Measurements from ENCODE around the gene RGCC.
"Not testable (repeated sequence)": the region's sequence is repeated elsewhere in the genome, so short reads cannot be mapped to it uniquely, and the experiment has no call there.

Gene RGCC

DNA sequence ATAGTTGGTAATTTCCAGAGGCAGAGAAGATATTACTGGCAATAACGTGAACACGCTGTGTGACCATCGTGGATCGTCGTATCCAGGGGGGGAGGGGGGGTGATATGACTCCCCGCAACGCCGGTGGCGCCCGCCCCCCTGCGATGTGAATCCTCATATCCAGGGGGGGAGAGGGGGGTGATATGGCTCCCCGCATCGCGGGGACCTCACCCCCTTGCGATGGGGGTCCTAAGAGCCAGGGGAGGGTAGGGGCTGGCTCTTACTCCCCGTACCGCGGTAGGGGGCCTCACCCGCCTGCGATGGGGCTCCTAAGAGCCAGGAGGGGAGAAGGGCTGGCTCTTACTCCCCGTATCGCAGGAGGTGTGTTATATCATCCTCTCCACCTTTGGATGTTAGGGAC, 31.3 kb upstream of the RGCC start:
- TF ChIP-seq, protein P1, sequence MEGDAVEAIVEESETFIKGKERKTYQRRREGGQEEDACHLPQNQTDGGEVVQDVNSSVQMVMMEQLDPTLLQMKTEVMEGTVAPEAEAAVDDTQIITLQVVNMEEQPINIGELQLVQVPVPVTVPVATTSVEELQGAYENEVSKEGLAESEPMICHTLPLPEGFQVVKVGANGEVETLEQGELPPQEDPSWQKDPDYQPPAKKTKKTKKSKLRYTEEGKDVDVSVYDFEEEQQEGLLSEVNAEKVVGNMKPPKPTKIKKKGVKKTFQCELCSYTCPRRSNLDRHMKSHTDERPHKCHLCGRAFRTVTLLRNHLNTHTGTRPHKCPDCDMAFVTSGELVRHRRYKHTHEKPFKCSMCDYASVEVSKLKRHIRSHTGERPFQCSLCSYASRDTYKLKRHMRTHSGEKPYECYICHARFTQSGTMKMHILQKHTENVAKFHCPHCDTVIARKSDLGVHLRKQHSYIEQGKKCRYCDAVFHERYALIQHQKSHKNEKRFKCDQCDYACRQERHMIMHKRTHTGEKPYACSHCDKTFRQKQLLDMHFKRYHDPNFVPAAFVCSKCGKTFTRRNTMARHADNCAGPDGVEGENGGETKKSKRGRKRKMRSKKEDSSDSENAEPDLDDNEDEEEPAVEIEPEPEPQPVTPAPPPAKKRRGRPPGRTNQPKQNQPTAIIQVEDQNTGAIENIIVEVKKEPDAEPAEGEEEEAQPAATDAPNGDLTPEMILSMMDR (IDR thresholded peaks at IDR 0.05; ENCODE audit: low read depth, low read length), result no peak
- no peak for DNase-seq (ENCODE audit: low read depth in 2 of 2)
- H3K4me3 ChIP-seq (replicated peaks in 1 of 2; ENCODE audit: low read depth in 2 of 2, low read length in 2 of 2), result no peak overlapping the region

DNA sequence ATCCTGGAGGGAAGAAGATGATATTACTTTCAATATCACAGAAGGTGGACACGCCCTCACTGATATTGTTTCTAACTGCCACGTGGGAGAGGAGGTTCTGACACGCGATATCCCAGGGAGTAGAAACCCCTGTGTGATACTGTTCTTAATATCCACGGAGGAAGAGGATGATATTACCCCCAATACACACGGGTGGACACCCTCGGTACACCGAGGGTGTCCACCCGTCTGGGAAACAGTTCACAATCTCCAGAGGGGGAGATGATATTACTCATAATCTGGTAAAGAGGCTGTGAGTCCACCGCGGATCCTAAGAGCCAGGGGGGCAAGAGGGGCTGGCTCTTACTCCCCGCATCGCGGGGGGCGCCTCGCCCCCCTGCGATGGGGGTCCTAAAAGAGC, 29.7 kb upstream of the RGCC start:
- TF ChIP-seq, protein P1 (IDR thresholded peaks at IDR 0.05; ENCODE audit: low read depth, low read length), result no peak
- no peak overlapping the region for H3K4me3 ChIP-seq (replicated peaks in 1 of 2; ENCODE audit: low read depth in 2 of 2, low read length in 2 of 2)
- DNase-seq (ENCODE audit: low read depth in 2 of 2), result no peak

DNA sequence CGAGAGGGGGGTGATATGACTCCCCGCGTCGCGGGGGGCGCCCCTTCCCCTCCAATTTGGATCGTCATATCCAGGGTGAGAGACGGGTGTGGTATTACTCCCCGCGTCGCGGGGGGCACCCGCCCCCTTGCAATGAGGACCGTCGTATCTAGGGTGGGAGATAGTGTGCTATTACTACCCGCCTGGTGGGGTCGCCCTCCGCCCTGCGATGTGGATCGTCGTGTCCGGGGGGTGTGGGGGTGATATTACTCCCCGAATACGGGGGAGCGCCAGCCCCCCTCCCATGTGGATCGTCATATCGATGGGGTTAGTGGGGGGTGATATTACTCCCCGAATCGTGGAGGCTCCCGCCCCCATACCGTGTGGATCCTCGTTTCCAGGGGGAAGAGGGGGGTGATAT, 29.2 kb upstream of the RGCC start:
- H3K4me3 ChIP-seq (replicated peaks in 1 of 2; ENCODE audit: low read depth in 2 of 2, low read length in 2 of 2), result peak overlapping the region in 1 of 2 donors; percentile 34
- TF ChIP-seq, protein P1 (IDR thresholded peaks at IDR 0.05; ENCODE audit: low read depth, low read length), result peak; percentile 39
- no peak for DNase-seq (ENCODE audit: low read depth in 2 of 2)

DNA sequence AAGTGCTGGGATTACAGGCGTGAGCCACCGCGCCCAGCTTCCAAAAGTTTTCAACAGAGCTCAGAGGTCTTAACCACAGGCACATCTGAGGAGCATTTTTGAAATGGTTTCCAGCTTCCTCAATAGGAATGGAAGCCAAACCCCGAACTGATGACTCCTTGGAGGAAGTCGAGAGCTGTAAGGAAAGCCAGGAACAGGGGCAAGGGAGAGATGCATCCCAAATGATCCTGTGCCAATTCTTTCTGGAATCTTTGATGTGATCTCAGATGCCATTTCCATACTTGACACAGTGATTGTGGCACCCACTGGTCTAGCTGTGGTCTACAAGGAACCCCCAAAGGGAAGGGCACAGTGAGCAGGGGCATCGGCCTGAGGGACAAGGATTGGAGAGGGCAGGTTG, 23.3 kb upstream of the RGCC start:
- not testable (repeated sequence) for H3K4me3 ChIP-seq (replicated peaks in 1 of 2; ENCODE audit: low read depth in 2 of 2, low read length in 2 of 2)
- peak; percentile 5 to 18 for DNase-seq (ENCODE audit: low read depth in 2 of 2)

DNA sequence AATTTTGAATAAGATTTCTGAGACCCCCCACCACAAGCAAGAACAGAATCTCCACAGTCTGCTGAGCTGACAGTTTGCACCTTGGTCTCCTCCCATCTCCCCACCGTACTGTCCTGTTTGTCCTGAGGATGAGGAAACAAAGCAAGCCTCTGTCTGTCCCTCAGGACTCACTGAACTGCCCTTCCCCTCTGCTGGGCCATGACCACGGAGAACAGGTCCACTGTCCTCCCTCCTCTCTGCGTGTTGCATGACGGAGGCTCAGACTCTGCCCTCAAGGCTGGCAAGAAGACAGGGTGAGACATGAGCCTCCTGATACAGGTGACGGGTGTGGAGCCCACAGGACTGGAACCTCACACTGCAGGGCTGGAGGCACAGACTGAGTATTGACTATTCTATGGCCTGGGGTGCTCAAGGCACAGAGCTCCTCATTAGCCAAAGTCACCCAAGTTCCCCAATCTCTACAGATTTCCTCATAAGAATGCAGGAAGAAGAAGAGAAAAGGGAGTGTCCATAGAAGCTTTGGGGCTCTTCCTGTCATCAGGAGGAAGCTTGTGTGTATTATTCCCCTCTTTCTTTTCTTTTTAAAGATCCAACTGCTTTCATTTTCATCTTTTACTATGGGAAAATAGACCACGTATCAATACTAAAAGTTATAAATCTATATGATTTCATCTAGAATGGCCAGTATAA, 22.4 kb upstream of the RGCC start:
- no peak for DNase-seq (ENCODE audit: low read depth in 2 of 2)
- H3K4me3 ChIP-seq (replicated peaks in 1 of 2; ENCODE audit: low read depth in 2 of 2, low read length in 2 of 2), result no peak overlapping the region
- TF ChIP-seq, protein P1 (IDR thresholded peaks at IDR 0.05; ENCODE audit: low read depth, low read length), result no peak

DNA sequence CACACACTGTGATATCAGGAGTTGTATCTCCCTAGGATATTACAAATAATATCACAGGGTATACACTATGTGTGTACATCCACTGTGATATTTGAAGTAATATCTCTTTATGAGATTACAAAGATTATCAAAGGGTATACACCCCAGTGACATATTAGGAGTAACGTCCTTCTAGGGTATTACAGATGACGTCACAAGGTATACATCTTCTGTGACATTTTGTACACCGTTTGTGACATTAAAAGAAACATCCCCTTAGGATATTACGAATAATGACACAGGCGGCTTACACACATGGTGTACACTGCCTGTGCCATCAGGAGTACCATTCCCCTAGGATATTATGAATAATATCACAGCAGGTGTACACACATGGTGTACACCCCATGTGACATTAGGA, 13.4 kb upstream of the RGCC start:
- TF ChIP-seq, protein P1 (IDR thresholded peaks at IDR 0.05; ENCODE audit: low read depth, low read length), result no peak
- no peak overlapping the region for H3K4me3 ChIP-seq (replicated peaks in 1 of 2; ENCODE audit: low read depth in 2 of 2, low read length in 2 of 2)
- no peak for DNase-seq (ENCODE audit: low read depth in 2 of 2)

DNA sequence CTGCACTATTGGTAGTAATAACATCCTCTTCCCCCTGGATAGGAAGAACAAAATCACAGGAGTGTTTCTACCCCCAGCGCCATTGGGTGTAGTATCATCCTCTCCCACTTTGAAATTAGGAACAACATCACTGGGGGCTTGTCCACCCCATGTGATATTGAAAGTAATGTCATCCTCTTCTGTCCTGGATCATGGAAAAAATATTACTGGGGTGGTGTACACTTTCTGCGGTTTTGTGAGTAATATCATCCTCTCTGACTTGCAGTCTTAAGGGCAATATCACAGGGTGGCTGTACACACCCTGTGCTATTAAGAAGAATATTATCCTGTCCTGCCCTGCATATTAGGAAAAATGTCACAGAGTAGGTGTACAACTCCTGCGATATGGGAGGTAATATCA, 4.9 kb upstream of the RGCC start:
- TF ChIP-seq, protein P1 (IDR thresholded peaks at IDR 0.05; ENCODE audit: low read depth, low read length), result no peak
- H3K4me3 ChIP-seq (replicated peaks in 1 of 2; ENCODE audit: low read depth in 2 of 2, low read length in 2 of 2), result no peak overlapping the region
- no peak for DNase-seq (ENCODE audit: low read depth in 2 of 2)
